ENCODE results near the gene DCC.

- TF ChIP-seq CTCF (IDR thresholded peaks at IDR 0.05) (no peak), POLR2A (IDR thresholded peaks at IDR 0.05) (no peak)
These were observed 47.2 kb downstream of the DCC start for GRCh38 chr18:52387175-52387574.

Measured in testis (tissue), 2 donors.